NCI-H2081 treated with DMSO at 0.1 percent for 48 hours (cell line): Measurements from ENCODE around the gene AP1S1.
"Not testable (repeated sequence)": the region's sequence is repeated elsewhere in the genome, so short reads cannot be mapped to it uniquely, and the experiment has no call there.

Source experiments
- DNase-seq: peaks from one replicate; lab custom pipeline; 2025; lab: John Stamatoyannopoulos, UW

AP1S1 gene

GRCh38 chr7:101153969-101154692 is at the start of gene AP1S1:
Gene AP1S1, plus strand, starts transcription at chr7:101154476. Its CDS starts 39 bp downstream, at chr7:101154515.
- peak; percentile 73 for DNase-seq

GRCh38 chr7:101104799-101105198 is 49.5 kb upstream of the AP1S1 start:
- no peak for DNase-seq

- not testable (repeated sequence) for DNase-seq
Observed at GRCh38 chr7:101105248-101105647, 49.0 kb upstream of the AP1S1 start.

GRCh38 chr7:101106386-101106785 is 47.9 kb upstream of the AP1S1 start:
- no peak for DNase-seq

GRCh38 chr7:101108330-101108857 is 45.9 kb upstream of the AP1S1 start:
- no peak for DNase-seq

- no peak for DNase-seq
Observed at GRCh38 chr7:101108961-101109360, 45.3 kb upstream of the AP1S1 start.

GRCh38 chr7:101109368-101109767 is 44.9 kb upstream of the AP1S1 start:
- no peak for DNase-seq

- DNase-seq = no peak
Observed at GRCh38 chr7:101111261-101111660, 43.0 kb upstream of the AP1S1 start.

- DNase-seq = no peak
Observed at GRCh38 chr7:101112233-101112632, 42.0 kb upstream of the AP1S1 start.

- DNase-seq = not testable (repeated sequence)
Observed at GRCh38 chr7:101113140-101113539, 41.1 kb upstream of the AP1S1 start.

GRCh38 chr7:101113836-101114235 is 40.4 kb upstream of the AP1S1 start:
- no peak for DNase-seq

GRCh38 chr7:101114492-101114891 is 39.8 kb upstream of the AP1S1 start:
- DNase-seq = no peak

GRCh38 chr7:101115215-101115614 is 39.1 kb upstream of the AP1S1 start:
- DNase-seq = no peak

GRCh38 chr7:101116898-101117297 is 37.4 kb upstream of the AP1S1 start:
- no peak for DNase-seq

GRCh38 chr7:101118856-101119255 is 35.4 kb upstream of the AP1S1 start:
- DNase-seq = no peak

- no peak for DNase-seq
Observed at GRCh38 chr7:101119876-101120275, 34.4 kb upstream of the AP1S1 start.

- no peak for DNase-seq
Observed at GRCh38 chr7:101120315-101120714, 34.0 kb upstream of the AP1S1 start.

- DNase-seq = not testable (repeated sequence)
Observed at GRCh38 chr7:101121631-101121990, 32.7 kb upstream of the AP1S1 start.

- DNase-seq = no peak
Observed at GRCh38 chr7:101121991-101122932, 32.0 kb upstream of the AP1S1 start.

GRCh38 chr7:101122933-101123702 is 31.2 kb upstream of the AP1S1 start:
- DNase-seq = no peak

GRCh38 chr7:101123703-101124068 is 30.6 kb upstream of the AP1S1 start:
- DNase-seq = no peak

GRCh38 chr7:101124376-101125056 is 29.8 kb upstream of the AP1S1 start:
- DNase-seq = no peak
